ENCODE results near the gene FNDC1. TPM values are rescaled to one million over a fixed set of nuclear protein-coding genes. Genes with fewer than 3 reads are reported as not detected.

The FNDC1 gene
- total and polyA plus RNA-seq, 10 of the 15 experiments (the other 5 are each of a cell fraction or from before 2014, with no cell fraction given), result not detected

GRCh38 chr6:159149641-159150040 lies 19.6 kb upstream of the FNDC1 start:
- SMC1A ChIA-PET (ENCODE audit: uncharacterized antibody, unreplicated experiment), result interaction anchor here (0.7 to 1.5 kb wide), 4 partner anchors 15 to 369 kb away, joined by 3 to 7 read pairs (median 5); no protein-coding TSS in a partner anchor
- in situ Hi-C loops (cut with MboI), result no loop called here
- no peak for FAIRE-seq
- TF ChIP-seq E4F1 (IDR thresholded peaks at IDR 0.05; ENCODE audit: borderline replicate concordance, partially characterized antibody), result no peak
- TF ChIP-seq HSF1 (IDR thresholded peaks at IDR 0.05; ENCODE audit: low read depth, low read length), result no peak
- TF ChIP-seq MYC (IDR thresholded peaks at IDR 0.05; ENCODE audit: insufficient read depth, insufficient read length, insufficient replicate concordance, low read length, severe bottlenecking), result no peak
- TF ChIP-seq ZNF274 (IDR thresholded peaks at IDR 0.05; ENCODE audit: insufficient read depth, insufficient read length), result no peak
- TF ChIP-seq CBX5 (IDR thresholded peaks at IDR 0.05; ENCODE audit: low read depth), result no peak
- no peak for TF ChIP-seq CREB1 (IDR thresholded peaks at IDR 0.05; ENCODE audit: low read depth)
- TF ChIP-seq CEBPZ (IDR thresholded peaks at IDR 0.05; ENCODE audit: low read depth, low read length), result no peak
- TF ChIP-seq REST (IDR thresholded peaks at IDR 0.05; ENCODE audit: low read depth, low read length), result no peak

More at GRCh38 chr6:159149641-159150040, 19.6 kb upstream of the FNDC1 start:
- peaks cover 0 to 4% of the 10 kb centered on the region in 2 experiments; a peak in 1 of 4 replicates for H3K27me3 ChIP-seq (replicated peaks in 1 of 2; ENCODE audit: control insufficient read depth in 2 of 2, insufficient read depth in 2 of 2, low read length in 1 of 2)
- ChIA-PET CTCF (interaction anchor here (0.9 to 4.1 kb wide), 2 partner anchors 13 to 141 kb away, joined by 3 to 33 read pairs; no protein-coding TSS in a partner anchor), POLR2A (no interaction called here), RAD21 (ENCODE audit: unreplicated experiment) (interaction anchor here (1.4 to 1.7 kb wide), 2 partner anchors 136 to 141 kb away, joined by 3 to 4 read pairs; no protein-coding TSS in a partner anchor)
- no peak overlapping the region for H3K4me3 ChIP-seq
- H2AFZ ChIP-seq (ENCODE audit: control insufficient read depth, low read depth, low read length), result no peak overlapping the region
- H3K4me1 ChIP-seq (ENCODE audit: control insufficient read depth, insufficient read depth, low read length), result no peaks in the 10 kb centered on the region
- no peak for ATAC-seq
- intact Hi-C loops (cut with micrococcal nuclease; ENCODE audit: unreplicated experiment), result no loop called here
- no peak overlapping the region for H3K9ac ChIP-seq (ENCODE audit: control insufficient read depth, insufficient read depth, low read length)
- no peaks in the 10 kb centered on the region for H3K79me2 ChIP-seq (ENCODE audit: control insufficient read depth, insufficient read depth, low read length)
- no peak overlapping the region for H3K4me2 ChIP-seq (ENCODE audit: control insufficient read depth, insufficient read depth)
- 48% methylated on average over 8 of the region's 8 CpGs for WGBS (ENCODE audit: insufficient coverage, insufficient replicate concordance, low lambda C conversion rate, missing lambda C conversion rate)
- H3K36me3 ChIP-seq (ENCODE audit: control insufficient read depth in 2 of 2, insufficient read depth in 2 of 2, low read length in 1 of 2), result no peaks in the 10 kb centered on the region
- H3K9me3 ChIP-seq (replicated peaks; ENCODE audit: control insufficient read depth, insufficient read depth, low read length), result no peaks in the 10 kb centered on the region
- DNase-seq (ENCODE audit: low read depth, low spot score), result no peak
- no TSS peak for BruUV-seq (replicated peaks)
- no peaks in the 10 kb centered on the region for H4K20me1 ChIP-seq (ENCODE audit: control insufficient read depth, insufficient read depth)
- H3K27ac ChIP-seq (ENCODE audit: control insufficient read depth, insufficient read depth), result no peak overlapping the region
